Sigmoid colon (tissue), 7 donors: ENCODE data around the gene PLA2G4D. TPM values are rescaled to one million over a fixed set of nuclear protein-coding genes. Genes with fewer than 3 reads are reported as not detected.

Source experiments
- DNase-seq: peaks from one replicate; pipeline ENCODE4 v3.0.0-alpha.2; 2019
- H3K27ac ChIP-seq, 4 donors: fragments of 200-600 bp; sonication (generic); one replicate each; pipeline ENCODE4 v1.5.1; 2016 to 2019; ENCODE audit warnings: mild to moderate bottlenecking in 1 of 4
- H3K27me3 ChIP-seq, 3 donors: fragments of 200-600 bp; sonication (generic); one replicate each; pipeline ENCODE4 v1.5.1; 2019; ENCODE audit warnings: mild to moderate bottlenecking in 1 of 3
- H3K36me3 ChIP-seq, 4 donors: fragments of 200-600 bp; sonication (generic); one replicate each; pipeline ENCODE4 v1.5.1; 2016 to 2019
- H3K4me1 ChIP-seq, 4 donors: fragments of 200-600 bp; sonication (generic); one replicate each; pipeline ENCODE4 v1.5.1; 2017 to 2019
- H3K4me3 ChIP-seq, 4 donors: fragments of 200-600 bp; sonication (generic); one replicate each; pipeline ENCODE4 v1.5.1; 2017 to 2019; ENCODE audit warnings: mild to moderate bottlenecking in 2 of 4, moderate library complexity in 1 of 4
- H3K9me3 ChIP-seq, 4 donors: fragments of 200-600 bp in 3 of 4; sonication (generic) in 3 of 4; one replicate each; pipeline versions ENCODE4 v1.5.1 to v1.6.1; 2013 to 2019
- EP300 ChIP-seq, 4 donors: sonication (generic); formaldehyde crosslinking; IDR thresholded peaks; one replicate each; pipeline ENCODE4 v1.6.1; 2017; ENCODE audit warnings: antibody characterized with exemption in 4 of 4
- POLR2A ChIP-seq, 2 donors: fragments of 450-650 bp; IDR thresholded peaks; one replicate each; pipeline ENCODE4 v1.6.1; 2016; ENCODE audit warnings: antibody characterized with exemption in 2 of 2, mild to moderate bottlenecking in 2 of 2, moderate library complexity in 2 of 2
- POLR2AphosphoS5 ChIP-seq, 4 donors: sonication (generic); formaldehyde crosslinking; IDR thresholded peaks; one replicate each; pipeline ENCODE4 v1.6.1; 2017; ENCODE audit warnings: antibody characterized with exemption in 4 of 4
- WGBS, 2 donors: extraction: QIAGEN DNeasy Blood & Tissue Kit; methylation state at CpG; one replicate each; pipeline ENCODE4 v1.1.7; 2013; 5-methylcytosine and 5-hydroxymethylcytosine counted together
- intact Hi-C: fragments of 100-400 bp; cut with DNase I; formaldehyde crosslinking; loops from one replicate; pipeline ENCODE4 v1.15.1; 2023
- polyA plus RNA-seq, 3 donors: library from polyadenylated mRNA; stranded (reverse); fragments of 200-250 nt; gene quantifications; one replicate each; pipeline ENCODE4 v1.2.3, GENCODE V29; 2013
- total RNA-seq, 4 donors: library from RNA; depleted of rRNA; stranded (reverse); fragments of >200 nt; gene quantifications; one replicate each; pipeline ENCODE4 v1.1.0, GENCODE V29; 2016
- TF ChIP-seq, protein P1 (sequence below), 4 experiments: fragments of 450-650 bp in 3 of 4; fragments of 200-600 bp in 1 of 4; IDR thresholded peaks; one replicate each; pipeline ENCODE4 v1.5.1; 2016 to 2019; ENCODE audit warnings: antibody characterized with exemption in 4 of 4, mild to moderate bottlenecking in 3 of 4, moderate library complexity in 2 of 4
- donor health status: healthy with polysubstance abuse.
- donor health status: Bipolar disorder and iron deficiency.
- donor health status: healthy.

The PLA2G4D gene
- total and polyA plus RNA-seq, 7 donors = under 0.01 to 0.31 (median 0.28) TPM; not detected in 4

DNA sequence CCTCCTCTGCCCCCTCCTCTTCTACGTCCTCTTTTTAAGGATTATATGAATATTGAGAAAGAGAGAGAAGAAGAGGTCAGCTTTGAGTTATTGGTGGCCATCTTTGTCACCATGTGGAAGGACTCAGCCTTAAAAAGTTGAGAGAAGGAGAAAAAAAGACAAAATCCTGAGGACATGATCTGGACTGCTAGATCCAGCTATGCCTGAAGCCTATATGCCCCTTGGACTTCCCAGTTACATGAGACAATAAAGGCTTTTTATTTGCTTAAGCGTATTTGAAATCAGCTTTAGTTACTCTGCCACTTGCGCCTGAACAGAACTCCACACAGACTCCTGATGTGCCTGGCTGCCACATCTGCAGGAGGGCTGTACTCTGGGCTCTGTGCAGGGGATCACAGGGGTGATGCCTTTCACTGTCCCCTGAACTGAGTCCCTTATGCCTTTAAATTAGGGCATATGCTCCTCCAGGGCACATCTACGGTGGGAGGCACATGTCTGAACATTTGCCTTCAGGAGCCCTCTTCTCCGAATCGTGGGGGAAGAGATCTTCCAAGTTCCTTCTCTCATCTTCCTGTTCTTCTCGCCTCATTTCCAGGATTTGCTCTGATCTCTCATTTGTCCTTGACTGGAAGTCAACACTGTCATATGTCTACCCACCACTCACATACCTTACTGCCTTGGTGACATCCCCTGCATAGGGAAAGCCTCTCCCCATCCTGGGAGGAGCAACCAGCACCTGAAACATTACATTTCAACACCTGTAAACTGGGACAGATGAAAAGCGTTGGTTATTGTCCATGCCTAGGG is 59.5 kb downstream of the PLA2G4D start:
- Histone ChIP-seq H3K36me3 (no peaks in the 10 kb centered on the region), H3K4me3 (no peak overlapping the region), H3K4me1 (no peaks in the 10 kb centered on the region), H3K27ac (no peak overlapping the region), H3K9me3 (no peaks in the 10 kb centered on the region), H3K27me3 (no peaks in the 10 kb centered on the region)
- TF ChIP-seq EP300 (IDR thresholded peaks at IDR 0.05) = no peak
- no peak for TF ChIP-seq POLR2A (IDR thresholded peaks at IDR 0.05)
- TF ChIP-seq POLR2AphosphoS5 (IDR thresholded peaks at IDR 0.05) = no peak
- TF ChIP-seq, protein P1, sequence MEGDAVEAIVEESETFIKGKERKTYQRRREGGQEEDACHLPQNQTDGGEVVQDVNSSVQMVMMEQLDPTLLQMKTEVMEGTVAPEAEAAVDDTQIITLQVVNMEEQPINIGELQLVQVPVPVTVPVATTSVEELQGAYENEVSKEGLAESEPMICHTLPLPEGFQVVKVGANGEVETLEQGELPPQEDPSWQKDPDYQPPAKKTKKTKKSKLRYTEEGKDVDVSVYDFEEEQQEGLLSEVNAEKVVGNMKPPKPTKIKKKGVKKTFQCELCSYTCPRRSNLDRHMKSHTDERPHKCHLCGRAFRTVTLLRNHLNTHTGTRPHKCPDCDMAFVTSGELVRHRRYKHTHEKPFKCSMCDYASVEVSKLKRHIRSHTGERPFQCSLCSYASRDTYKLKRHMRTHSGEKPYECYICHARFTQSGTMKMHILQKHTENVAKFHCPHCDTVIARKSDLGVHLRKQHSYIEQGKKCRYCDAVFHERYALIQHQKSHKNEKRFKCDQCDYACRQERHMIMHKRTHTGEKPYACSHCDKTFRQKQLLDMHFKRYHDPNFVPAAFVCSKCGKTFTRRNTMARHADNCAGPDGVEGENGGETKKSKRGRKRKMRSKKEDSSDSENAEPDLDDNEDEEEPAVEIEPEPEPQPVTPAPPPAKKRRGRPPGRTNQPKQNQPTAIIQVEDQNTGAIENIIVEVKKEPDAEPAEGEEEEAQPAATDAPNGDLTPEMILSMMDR (IDR thresholded peaks at IDR 0.05) = no peak
- intact Hi-C loops = no loop called here
- WGBS, 2 donors = 57 to 67% methylated on average over 8 of the region's 8 CpGs
- no peak for DNase-seq

DNA sequence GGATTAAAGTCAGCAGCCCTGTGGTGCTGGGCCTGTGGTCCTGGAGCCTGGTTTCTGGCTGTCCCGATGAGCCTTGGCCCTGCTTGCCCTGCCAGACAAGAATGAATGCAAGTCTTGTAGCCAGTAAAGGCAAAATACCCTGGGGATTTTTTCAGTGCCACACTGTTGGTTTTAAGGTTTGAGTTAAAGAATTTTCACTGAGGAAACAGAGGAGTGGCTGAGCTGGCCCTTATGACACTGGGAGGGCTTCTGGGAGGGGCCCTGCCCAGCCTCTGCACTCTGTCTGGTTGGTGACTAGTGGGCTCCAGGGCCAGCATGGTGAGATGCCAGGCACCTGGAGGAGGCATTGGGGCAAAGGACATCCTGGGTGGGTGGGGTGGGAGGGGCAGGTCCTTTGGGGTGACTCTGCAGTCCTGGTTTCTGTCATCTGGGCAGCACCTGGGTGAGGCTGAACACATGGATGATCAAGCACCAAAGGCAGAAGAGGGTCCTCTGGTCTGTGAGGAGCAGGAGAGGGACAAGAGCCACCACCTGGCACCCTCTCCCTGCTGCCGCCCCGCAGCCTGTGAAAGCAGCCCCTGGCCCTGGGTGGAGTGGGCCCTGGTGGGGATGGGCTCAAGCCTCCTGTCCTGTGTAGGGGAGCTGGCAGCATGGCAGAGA is 61.0 kb downstream of the PLA2G4D start:
- Histone ChIP-seq H3K27me3 (no peaks in the 10 kb centered on the region), H3K36me3 (no peaks in the 10 kb centered on the region), H3K27ac (no peak overlapping the region), H3K9me3 (no peaks in the 10 kb centered on the region), H3K4me3 (no peak overlapping the region), H3K4me1 (no peaks in the 10 kb centered on the region)
- intact Hi-C loops = no loop called here
- no peak for DNase-seq
- TF ChIP-seq POLR2A (IDR thresholded peaks at IDR 0.05) = no peak
- no peak for TF ChIP-seq EP300 (IDR thresholded peaks at IDR 0.05)
- no peak for TF ChIP-seq POLR2AphosphoS5 (IDR thresholded peaks at IDR 0.05)
- 73 to 88% methylated on average over 3 of the region's 3 CpGs for WGBS, 2 donors

- no peaks in the 10 kb centered on the region for H3K27me3 ChIP-seq
- WGBS, 2 donors = 75 to 80% methylated on average over 9 of the region's 9 CpGs
- no peaks in the 10 kb centered on the region for H3K36me3 ChIP-seq
- no peak for DNase-seq
- no peak overlapping the region for H3K4me3 ChIP-seq
- H3K4me1 ChIP-seq = no peaks in the 10 kb centered on the region
- H3K27ac ChIP-seq = no peak overlapping the region
- intact Hi-C loops = no loop called here
- TF ChIP-seq POLR2AphosphoS5 (IDR thresholded peaks at IDR 0.05) (no peak), POLR2A (IDR thresholded peaks at IDR 0.05) (no peak), EP300 (IDR thresholded peaks at IDR 0.05) (no peak)
- TF ChIP-seq, protein P1 (IDR thresholded peaks at IDR 0.05) = no peak
- no peaks in the 10 kb centered on the region for H3K9me3 ChIP-seq
These were observed 61.8 kb downstream of the PLA2G4D start for GRCh38 chr15:42032376-42033213.

DNA sequence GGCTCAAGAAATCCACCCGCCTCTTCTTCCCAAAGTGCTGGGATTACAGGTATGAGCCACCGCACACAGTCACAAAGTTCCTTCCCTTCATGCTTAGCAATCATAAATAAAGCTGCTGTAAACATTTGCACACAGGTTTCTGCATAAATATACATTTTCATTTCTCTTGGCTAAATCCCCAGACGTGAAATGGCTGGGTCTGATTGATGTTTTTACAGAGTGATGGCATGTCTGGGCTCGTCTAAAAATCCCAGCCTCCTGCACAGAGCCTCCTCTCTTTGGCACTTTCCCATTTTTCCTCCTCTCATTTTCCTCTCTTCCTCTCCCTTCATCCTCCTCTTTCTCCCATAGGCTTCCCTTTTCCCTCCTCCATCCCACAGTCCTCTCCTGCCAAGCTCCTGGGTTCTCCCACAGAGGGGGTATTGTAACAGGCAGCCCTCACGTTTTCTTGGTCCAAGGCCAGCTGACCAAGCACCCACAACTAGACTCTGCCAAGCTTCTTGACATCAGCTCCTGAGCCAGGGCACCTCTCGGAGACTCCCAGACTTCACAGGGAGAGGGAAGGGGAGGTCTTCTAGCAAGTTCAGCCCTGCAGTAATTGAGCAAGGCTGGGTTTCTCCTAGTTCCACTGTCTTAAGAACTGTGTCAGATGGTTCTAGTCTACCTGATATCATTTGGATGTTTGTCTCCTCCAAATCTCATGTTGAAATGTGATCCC is 63.0 kb downstream of the PLA2G4D start:
- 71 to 75% methylated on average over 6 of the region's 6 CpGs for WGBS, 2 donors
- no peak for DNase-seq
- Histone ChIP-seq H3K4me1 (no peaks in the 10 kb centered on the region), H3K9me3 (no peaks in the 10 kb centered on the region), H3K4me3 (no peak overlapping the region), H3K36me3 (no peaks in the 10 kb centered on the region), H3K27me3 (no peaks in the 10 kb centered on the region), H3K27ac (no peak overlapping the region)
- TF ChIP-seq, protein P1 (IDR thresholded peaks at IDR 0.05) = no peak
- no peak for TF ChIP-seq POLR2A (IDR thresholded peaks at IDR 0.05)
- TF ChIP-seq EP300 (IDR thresholded peaks at IDR 0.05) = no peak
- intact Hi-C loops = no loop called here
